Vagina (tissue), 2 donors: Measurements from ENCODE around the gene CUEDC2. TPM values are rescaled to one million over a fixed set of nuclear protein-coding genes. Genes with fewer than 3 reads are reported as not detected.

Source experiments
- DNase-seq, 2 donors: peaks; one replicate each; pipeline ENCODE4 v3.0.0-alpha.2; 2017; ENCODE audit errors: extremely low spot score in 2 of 2
- H3K27ac ChIP-seq: fragments of 200-600 bp; sonication (generic); one replicate; pipeline ENCODE4 v1.5.1; 2019
- H3K27me3 ChIP-seq: fragments of 200-600 bp; sonication (generic); one replicate; pipeline ENCODE4 v1.5.1; 2019
- H3K36me3 ChIP-seq, 2 donors: fragments of 200-600 bp; sonication (generic); one replicate each; pipeline ENCODE4 v1.5.1; 2017 to 2019
- H3K4me1 ChIP-seq: fragments of 200-600 bp; sonication (generic); one replicate; pipeline ENCODE4 v1.5.1; 2019
- H3K4me3 ChIP-seq, 2 donors: fragments of 200-600 bp; sonication (generic); 1 replicate in 1 of 2; 2 replicates in 1 of 2; pipeline ENCODE4 v1.5.1; 2016 to 2019
- H3K9me3 ChIP-seq: fragments of 200-600 bp; sonication (generic); one replicate; pipeline ENCODE4 v1.5.1; 2019
- POLR2A ChIP-seq, 2 donors: fragments of 450-650 bp; IDR thresholded peaks; one replicate each; pipeline ENCODE4 v1.6.1; 2017; ENCODE audit warnings: antibody characterized with exemption in 2 of 2, mild to moderate bottlenecking in 2 of 2, moderate library complexity in 2 of 2
- POLR2AphosphoS5 ChIP-seq, 2 donors: sonication (generic); formaldehyde crosslinking; IDR thresholded peaks; one replicate each; pipeline ENCODE4 v1.9.0; 2017; ENCODE audit warnings: antibody characterized with exemption in 2 of 2, mild to moderate bottlenecking in 2 of 2, low read depth in 1 of 2; ENCODE audit not compliant: insufficient read depth in 1 of 2
- intact Hi-C: fragments of 100-400 bp; cut with DNase I; formaldehyde crosslinking; loops from one replicate; pipeline ENCODE4 v1.15.1; 2023
- total RNA-seq: library from RNA; depleted of rRNA; stranded (reverse); fragments of >200 nt; gene quantifications from one replicate; pipeline ENCODE4 v1.2.3, GENCODE V29; 2016
- TF ChIP-seq, protein P1 (sequence below), 3 experiments: fragments of 450-650 bp in 2 of 3; fragments of 200-600 bp in 1 of 3; sonication (generic) in 1 of 3; IDR thresholded peaks; one replicate each; pipeline ENCODE4 v1.5.1; 2017 to 2019; ENCODE audit warnings: antibody characterized with exemption in 3 of 3, mild to moderate bottlenecking in 2 of 3, moderate library complexity in 2 of 3

The CUEDC2 gene
- total RNA-seq, 1 donor from 2014 or later, result 52.1 TPM

DNA sequence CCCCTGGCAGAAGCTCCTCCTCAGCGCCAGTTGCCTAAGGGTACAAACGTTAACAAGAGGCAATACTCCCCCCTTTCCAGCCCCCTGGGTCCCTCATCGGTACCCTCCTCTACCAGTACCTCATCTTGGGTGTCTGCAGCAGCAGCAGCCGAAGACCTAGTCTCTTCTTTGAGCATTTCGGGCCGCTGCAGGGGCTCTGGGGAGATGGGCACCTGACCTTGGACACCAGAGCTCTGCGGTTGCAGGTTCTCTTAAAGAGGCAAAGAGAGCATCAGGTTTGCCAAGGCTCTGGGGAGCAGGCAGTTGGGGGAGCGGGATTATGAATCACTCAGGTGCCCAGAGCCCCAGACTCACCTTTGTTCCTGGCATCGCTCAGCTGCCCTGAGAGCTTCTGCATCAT lies 8.2 kb downstream of the CUEDC2 start:
- H3K4me1 ChIP-seq, result peaks cover 32% of the 10 kb centered on the region
- TF ChIP-seq, protein P1, sequence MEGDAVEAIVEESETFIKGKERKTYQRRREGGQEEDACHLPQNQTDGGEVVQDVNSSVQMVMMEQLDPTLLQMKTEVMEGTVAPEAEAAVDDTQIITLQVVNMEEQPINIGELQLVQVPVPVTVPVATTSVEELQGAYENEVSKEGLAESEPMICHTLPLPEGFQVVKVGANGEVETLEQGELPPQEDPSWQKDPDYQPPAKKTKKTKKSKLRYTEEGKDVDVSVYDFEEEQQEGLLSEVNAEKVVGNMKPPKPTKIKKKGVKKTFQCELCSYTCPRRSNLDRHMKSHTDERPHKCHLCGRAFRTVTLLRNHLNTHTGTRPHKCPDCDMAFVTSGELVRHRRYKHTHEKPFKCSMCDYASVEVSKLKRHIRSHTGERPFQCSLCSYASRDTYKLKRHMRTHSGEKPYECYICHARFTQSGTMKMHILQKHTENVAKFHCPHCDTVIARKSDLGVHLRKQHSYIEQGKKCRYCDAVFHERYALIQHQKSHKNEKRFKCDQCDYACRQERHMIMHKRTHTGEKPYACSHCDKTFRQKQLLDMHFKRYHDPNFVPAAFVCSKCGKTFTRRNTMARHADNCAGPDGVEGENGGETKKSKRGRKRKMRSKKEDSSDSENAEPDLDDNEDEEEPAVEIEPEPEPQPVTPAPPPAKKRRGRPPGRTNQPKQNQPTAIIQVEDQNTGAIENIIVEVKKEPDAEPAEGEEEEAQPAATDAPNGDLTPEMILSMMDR (IDR thresholded peaks at IDR 0.05), result no peak
- TF ChIP-seq POLR2AphosphoS5 (IDR thresholded peaks at IDR 0.05; ENCODE audit: insufficient read depth in 1 of 2, low read depth in 1 of 2), result no peak
- TF ChIP-seq POLR2A (IDR thresholded peaks at IDR 0.05), result no peak
- H3K36me3 ChIP-seq, result no peaks in the 10 kb centered on the region
- H3K27me3 ChIP-seq, result no peaks in the 10 kb centered on the region
- H3K4me3 ChIP-seq, result no peak overlapping the region
- DNase-seq, result no peak
- intact Hi-C loops, result no loop called here
- no peak overlapping the region for H3K27ac ChIP-seq
- H3K9me3 ChIP-seq, result no peaks in the 10 kb centered on the region

DNA sequence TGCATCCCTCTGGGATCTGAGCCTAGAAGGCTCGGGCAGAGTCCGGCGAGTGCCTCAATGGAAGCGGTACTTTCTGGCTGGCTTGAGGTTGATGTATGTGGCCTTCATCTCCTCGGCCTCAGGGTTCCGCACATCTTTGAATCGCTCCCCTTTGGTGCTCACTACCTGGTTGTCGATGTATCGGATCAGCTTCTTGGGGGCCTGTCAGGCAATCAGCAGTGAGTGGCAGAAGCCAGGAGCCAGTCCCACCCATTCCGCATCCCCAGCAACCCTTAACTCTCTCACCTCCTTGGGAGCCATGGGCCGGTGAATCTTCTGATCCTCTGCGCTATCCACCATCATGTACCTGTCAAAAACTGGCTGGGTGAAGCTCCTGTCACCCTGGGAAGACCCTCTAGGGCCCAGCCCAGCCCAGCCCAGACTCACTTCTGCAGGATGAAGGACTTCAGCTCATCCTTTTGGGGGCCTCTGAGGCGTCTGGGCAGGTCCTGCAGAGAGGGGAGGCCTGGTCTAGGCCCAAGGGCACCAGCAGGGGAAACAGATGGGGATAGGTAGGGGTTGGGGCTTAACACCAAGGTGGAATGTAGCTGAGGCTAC lies 8.9 kb downstream of the CUEDC2 start:
- DNase-seq, result no peak
- intact Hi-C loops, result no loop called here
- no peaks in the 10 kb centered on the region for H3K27me3 ChIP-seq
- peaks cover 39% of the 10 kb centered on the region for H3K4me1 ChIP-seq
- H3K27ac ChIP-seq, result no peak overlapping the region
- TF ChIP-seq, protein P1 (IDR thresholded peaks at IDR 0.05), result no peak
- no peak for TF ChIP-seq POLR2A (IDR thresholded peaks at IDR 0.05)
- no peak for TF ChIP-seq POLR2AphosphoS5 (IDR thresholded peaks at IDR 0.05; ENCODE audit: insufficient read depth in 1 of 2, low read depth in 1 of 2)
- H3K36me3 ChIP-seq, result no peaks in the 10 kb centered on the region
- no peaks in the 10 kb centered on the region for H3K9me3 ChIP-seq
- no peak overlapping the region for H3K4me3 ChIP-seq

DNA sequence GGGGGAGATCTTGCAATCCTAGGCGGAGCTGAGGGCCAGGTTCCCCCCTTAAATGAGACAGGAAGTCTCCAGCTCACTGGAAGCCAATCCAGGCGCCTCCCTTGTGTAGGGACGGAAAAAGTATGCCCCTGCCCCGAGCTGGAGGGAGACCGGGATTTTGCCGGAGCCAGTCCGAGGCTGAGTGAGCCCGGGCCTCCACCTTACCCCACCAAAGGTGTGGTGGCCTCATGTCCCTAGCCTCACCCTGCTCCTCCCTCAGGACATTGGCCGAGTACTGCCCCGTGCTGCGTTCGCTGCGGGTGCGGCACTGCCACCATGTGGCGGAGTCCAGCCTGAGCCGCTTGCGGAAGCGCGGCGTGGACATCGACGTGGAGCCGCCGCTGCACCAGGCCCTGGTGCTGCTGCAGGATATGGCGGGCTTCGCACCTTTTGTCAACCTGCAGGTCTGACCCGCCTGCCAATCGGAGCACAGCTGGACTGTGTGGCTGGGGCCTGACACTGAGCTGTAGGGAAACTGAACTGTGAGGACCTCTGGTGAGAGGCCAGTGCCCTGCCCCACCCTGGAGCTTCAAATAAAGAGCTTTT lies 9.7 kb downstream of the CUEDC2 start:
- H3K36me3 ChIP-seq, result no peaks in the 10 kb centered on the region
- no peaks in the 10 kb centered on the region for H3K27me3 ChIP-seq
- H3K4me1 ChIP-seq, result peaks cover 39% of the 10 kb centered on the region
- TF ChIP-seq POLR2A (IDR thresholded peaks at IDR 0.05), result no peak
- TF ChIP-seq, protein P1 (IDR thresholded peaks at IDR 0.05), result peak; percentile 27 to 65 (median 57)
- peak; percentile 33 to 56 for TF ChIP-seq POLR2AphosphoS5 (IDR thresholded peaks at IDR 0.05; ENCODE audit: insufficient read depth in 1 of 2, low read depth in 1 of 2)
- DNase-seq, result no peak
- intact Hi-C loops, result no loop called here
- H3K4me3 ChIP-seq, result peak overlapping the region; percentile 59 to 93
- peak overlapping the region; percentile 73 for H3K27ac ChIP-seq
- H3K9me3 ChIP-seq, result no peaks in the 10 kb centered on the region

DNA sequence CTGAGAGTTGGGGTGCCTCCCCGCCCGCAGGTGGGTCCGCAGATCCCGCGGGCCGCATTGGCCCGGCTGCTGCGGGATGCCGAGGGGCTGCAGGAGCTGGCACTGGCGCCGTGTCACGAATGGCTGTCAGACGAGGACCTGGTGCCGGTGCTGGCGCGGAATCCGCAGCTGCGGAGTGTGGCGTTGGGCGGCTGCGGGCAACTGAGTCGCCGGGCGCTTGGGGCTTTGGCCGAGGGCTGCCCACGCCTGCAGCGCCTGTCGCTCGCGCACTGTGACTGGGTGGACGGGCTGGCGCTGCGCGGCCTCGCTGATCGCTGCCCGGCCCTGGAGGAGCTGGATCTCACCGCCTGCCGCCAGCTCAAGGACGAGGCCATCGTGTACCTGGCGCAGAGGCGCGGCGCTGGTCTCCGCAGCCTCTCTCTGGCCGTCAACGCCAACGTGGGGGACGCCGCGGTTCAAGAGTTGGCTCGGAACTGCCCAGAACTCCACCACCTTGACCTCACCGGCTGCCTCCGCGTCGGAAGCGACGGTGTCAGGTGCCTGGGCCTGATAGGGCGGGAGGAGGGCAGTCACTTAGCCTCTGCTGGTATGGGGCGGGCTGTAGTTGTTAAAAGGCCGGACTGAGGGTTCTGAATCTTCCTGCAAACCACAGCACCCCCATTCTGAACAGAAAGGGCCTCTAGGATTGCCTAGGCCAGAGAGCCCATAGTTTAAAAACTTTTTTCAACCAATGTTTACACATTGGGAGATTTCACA lies 10.4 kb downstream of the CUEDC2 start:
- TF ChIP-seq POLR2A (IDR thresholded peaks at IDR 0.05), result no peak
- TF ChIP-seq, protein P1 (IDR thresholded peaks at IDR 0.05), result no peak
- no peak for TF ChIP-seq POLR2AphosphoS5 (IDR thresholded peaks at IDR 0.05; ENCODE audit: insufficient read depth in 1 of 2, low read depth in 1 of 2)
- intact Hi-C loops, result no loop called here
- no peaks in the 10 kb centered on the region for H3K36me3 ChIP-seq
- peak overlapping the region; percentile 73 for H3K27ac ChIP-seq
- peak overlapping the region; percentile 59 to 93 for H3K4me3 ChIP-seq
- peaks cover 39% of the 10 kb centered on the region for H3K4me1 ChIP-seq
- no peaks in the 10 kb centered on the region for H3K9me3 ChIP-seq
- DNase-seq, result no peak
- H3K27me3 ChIP-seq, result no peaks in the 10 kb centered on the region

DNA sequence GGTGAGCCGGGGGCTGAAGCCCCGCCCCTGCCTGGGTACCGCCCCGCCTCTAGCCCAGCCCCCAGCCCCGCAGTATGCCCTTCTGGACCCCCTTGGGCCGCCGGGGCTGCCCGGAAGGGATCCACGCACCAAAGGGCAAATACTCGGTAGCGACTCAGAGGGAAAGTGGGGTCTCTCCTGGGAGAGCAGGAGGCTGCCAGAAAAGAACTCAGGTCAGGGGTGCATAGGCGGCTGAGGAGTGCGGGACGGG lies 10.9 kb downstream of the CUEDC2 start:
- Histone ChIP-seq H3K9me3 (no peaks in the 10 kb centered on the region), H3K36me3 (no peaks in the 10 kb centered on the region), H3K27ac (peak overlapping the region; percentile 73), H3K4me3 (peak overlapping the region; percentile 59 to 93), H3K27me3 (no peaks in the 10 kb centered on the region), H3K4me1 (peaks cover 39% of the 10 kb centered on the region)
- intact Hi-C loops, result no loop called here
- no peak for DNase-seq
- no peak for TF ChIP-seq POLR2A (IDR thresholded peaks at IDR 0.05)
- TF ChIP-seq, protein P1 (IDR thresholded peaks at IDR 0.05), result no peak
